HG03442 (cell line): ENCODE measurements around the gene NOS1AP.
"Not testable (repeated sequence)": the region's sequence is repeated elsewhere in the genome, so short reads cannot be mapped to it uniquely, and the experiment has no call there.

Experiments
- ATAC-seq: cut with Tn5 transposase; IDR thresholded peaks from one replicate; pipeline ENCODE4 v1.9.1; 2021; ENCODE audit warnings: mild to moderate bottlenecking, moderate library complexity; ENCODE audit not compliant: unreplicated experiment

NOS1AP gene

DNA sequence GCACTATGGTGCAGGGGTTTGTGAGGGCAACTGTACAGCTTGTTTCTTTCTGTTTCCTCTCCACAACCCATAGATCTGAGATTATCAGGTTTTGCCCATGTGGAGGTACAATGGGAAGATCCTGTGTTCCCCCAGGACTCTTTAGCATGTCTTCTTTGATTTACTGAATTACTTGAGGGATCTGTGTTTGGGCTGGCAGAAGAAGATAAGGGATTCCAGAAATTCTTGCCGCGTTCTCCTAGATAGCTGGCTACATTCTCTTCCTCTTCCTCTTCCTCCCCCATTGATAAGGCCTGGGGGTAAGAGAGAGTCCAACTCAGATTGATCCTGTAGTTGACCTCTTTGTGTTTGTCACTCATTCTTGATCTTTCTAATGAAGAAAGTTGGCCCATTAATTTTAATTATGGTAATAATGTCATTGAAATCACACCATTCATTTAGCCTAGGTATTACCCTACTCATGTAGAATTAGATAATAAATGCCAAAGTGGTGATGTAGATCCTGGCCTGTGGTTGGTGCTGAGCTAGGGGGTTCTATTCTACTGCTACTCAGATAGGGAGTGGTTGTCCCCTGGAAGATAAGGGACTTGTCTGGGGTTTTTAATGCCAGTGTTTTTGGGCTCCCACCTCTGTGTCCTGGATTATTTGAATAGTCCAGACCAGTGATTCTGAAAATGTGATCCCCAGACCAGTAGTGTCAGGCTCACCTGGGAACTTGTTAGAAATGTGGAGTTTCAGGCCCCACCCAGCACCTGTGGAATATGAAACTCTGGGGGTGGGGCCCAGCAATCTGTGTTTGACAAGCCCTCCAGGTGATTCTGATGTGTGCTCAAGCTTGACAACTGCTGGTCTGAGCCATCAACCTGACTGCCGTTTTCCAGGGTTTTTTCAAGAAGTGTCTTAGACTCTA, 122.2 kb downstream of the NOS1AP start:
- ATAC-seq, result no peak

DNA sequence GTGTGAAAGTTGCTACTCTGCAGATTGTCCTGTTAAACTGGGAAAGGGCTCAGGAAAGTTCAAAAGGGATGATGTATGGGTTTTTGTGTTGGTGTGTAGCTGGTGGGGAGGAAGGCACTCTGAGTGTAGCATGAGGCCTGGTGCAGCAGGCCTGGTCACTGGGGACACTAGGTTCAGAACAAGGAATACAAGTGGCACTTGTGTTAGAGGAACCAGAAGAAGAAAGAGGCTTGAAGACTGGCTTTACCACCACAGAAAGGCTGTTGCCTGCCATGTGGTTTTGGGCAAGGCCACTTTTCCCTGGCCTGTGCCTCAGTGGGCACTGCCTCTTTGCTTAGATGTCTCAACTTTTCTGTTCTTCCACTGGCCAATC, 122.8 kb downstream of the NOS1AP start:
- ATAC-seq, result no peak

DNA sequence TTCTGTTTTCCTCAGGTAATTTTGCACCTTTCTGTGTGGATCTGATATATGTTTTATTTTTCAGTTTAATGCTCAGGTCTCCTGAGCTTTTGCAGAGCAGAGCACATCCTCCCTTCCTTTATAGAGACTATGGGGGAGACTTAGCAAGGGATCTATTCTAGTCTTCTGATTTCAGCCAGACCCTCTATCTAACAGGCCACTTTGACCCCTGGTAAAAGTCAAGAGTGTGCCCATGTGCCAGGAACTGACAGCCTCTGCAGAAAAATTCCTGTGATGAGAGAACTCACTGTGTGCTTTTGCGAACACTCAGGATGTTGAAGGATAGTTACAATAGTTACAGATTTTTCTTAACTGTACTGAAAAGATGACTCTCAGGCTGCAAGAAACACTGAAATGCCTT, 123.3 kb downstream of the NOS1AP start:
- no peak for ATAC-seq

DNA sequence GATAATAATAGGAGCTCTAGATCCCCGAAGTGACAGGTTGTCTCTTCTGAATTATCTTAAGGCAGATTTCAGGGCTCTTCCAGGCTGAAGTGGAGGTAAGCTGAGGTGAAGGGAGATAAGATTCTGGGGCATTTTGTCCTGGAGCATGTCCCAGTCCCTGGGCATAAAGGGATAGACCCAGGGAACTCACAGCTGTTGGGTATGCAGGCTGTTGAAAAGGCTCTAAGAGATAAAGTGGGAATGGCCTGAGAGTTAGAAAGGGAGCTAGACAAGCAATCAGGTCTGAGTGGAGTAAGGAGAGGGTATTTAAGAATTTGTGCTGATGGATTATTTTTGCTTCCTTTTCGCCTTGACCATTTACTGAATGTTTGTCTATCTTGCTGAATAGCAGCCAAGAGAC, 123.7 kb downstream of the NOS1AP start:
- no peak for ATAC-seq

DNA sequence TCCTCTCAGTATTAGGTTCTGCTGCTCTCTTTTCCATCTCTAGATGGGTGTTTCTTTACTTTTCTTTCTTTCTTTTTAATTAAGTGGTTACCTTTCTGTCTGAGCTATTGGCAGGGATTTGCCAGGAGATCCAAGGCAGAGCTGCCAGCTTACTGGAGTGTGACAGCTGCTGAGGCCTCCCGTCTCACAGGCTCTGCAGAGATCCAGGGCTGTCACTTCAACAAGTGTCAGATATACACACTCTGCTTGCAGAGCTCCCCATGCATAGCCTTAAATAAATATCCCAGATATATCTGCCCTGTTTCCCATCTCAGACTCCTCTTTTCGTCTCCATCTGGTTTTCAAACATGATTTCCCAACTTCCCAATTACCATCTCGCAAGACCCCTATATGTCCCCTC, 124.3 kb downstream of the NOS1AP start:
- ATAC-seq, result no peak

DNA sequence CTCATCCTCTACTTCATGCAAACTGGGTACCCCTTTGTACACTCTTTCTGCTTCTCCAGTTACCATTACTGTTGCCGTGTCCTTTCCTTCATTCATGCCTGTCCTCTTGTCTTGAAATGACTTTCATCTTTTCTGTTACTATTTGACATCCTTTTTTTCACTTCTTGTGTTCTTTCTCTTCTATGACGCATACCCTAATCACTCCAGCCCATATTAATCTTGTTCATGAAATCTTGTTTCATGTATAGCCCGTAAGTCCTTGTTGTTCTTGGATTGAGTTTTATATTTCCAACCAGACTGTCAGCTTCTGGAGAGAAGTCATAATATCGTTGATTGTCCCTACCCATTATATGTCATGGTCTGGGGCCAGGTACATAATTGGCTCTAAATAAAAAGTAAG, 126.1 kb downstream of the NOS1AP start:
- ATAC-seq, result no peak

DNA sequence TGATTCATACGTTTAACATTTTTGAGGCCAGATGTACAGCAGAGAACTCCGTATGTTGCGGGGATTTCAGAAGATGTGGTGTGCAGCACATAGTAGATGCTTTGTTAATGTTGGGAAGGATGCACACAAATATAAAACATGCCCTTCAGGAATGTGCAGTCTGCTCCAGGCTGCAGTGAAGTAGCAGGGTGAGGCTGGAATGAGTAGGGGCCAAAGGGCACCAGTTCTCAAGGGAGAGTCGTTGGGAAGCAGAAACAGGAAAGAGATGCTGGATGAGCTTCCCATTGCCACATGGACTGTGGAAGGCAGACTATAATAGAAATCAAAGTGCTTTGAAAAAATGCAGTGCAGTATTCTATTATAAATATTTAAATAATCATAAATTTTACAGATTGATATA, 126.9 kb downstream of the NOS1AP start:
- no peak for ATAC-seq

DNA sequence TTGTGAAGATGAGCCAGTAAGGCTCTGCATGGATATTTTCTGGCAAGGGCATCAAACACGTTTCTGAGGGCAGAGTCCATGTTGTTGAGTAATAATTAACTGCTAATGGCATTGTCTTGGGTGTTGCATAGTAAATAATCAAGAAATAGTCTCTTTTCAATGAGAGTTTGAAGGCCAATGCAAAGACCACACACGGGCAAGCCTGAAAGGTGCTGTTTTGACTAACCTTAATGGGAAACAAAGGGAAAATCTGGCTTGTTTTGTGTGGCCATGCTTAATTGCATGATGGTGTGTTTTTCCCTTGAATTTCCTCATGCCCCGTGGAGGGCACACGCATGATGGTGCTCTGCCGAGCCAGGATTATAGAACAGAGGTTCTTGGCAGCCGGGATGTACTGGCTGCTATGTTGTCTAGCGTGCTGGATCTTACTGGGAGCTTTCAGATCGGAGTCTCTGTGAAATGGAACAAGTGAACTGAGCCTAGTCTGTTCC, 127.6 kb downstream of the NOS1AP start:
- no peak for ATAC-seq

DNA sequence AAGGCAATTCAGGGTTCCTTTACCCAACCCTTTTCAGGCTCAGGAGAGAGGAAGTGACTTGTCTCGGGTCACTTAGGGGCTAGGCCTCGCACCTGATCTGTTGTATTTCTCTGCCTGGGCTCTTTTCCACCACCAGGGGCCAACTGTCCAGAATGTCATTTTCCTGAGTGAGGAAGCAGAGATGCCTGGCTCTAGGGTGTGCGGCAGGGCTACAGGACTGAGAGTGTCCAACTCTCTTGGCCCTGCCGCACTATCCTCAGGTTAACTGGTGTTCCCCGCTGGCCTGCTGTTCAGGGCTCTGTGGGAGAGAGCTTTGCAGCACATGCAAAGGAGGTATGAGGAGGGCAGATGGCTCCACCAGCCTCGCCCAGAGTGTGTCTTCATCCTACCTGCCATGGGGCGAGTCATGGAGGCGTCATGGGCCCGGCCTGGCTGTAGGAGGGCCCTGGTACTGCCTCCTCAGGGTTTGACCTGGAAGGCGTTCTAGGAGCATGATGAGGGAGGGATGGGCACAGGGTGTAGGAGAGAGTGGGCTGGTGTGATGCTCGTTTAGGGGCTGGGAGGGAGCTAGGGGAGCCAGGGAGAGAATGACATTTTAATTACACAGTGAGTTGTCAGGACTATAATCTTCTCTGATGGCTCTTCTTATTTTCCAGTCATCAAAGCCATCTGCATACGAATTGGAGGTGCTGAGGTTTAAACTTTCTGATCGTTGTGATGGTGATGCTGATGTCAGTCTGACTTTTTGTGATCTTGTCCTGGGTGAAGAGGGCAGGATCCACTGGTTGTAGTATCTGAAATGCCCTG, 128.3 kb downstream of the NOS1AP start:
- ATAC-seq, result no peak

DNA sequence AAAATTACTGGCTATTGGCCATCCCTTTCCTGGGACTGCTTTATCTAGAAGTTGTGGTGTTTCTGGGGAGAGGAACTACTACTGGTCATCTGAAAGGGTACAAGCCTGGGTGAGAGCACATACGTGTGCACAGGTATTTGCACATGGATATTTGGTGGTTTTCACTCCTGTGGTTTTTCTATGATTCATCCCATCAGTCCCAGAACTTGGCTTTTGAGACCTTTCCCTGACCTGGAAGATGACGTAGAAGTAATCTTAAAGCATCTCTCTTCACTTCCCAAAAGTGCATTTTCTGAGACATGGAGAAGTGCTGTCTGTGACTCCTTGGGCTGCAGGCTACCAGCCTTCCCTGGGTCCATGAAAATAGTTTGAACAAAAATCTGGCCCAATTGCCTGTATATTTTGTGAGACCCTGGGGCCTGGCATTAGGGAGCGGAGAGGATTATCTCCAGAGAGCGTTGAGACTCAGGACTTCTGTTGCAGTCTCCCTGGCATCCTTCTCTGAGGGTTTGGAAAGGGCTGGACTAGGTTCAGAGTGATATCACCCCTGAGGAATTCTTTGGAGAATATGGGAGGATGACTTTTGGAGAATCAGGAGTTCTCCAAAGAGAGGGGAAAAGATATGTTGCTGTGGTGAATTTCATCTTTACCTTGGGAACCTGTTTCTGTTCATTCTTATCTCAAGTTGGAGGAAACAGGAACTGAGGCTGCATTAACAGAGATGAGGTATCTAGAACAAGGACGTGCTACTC, 130.8 kb downstream of the NOS1AP start:
- no peak for ATAC-seq

DNA sequence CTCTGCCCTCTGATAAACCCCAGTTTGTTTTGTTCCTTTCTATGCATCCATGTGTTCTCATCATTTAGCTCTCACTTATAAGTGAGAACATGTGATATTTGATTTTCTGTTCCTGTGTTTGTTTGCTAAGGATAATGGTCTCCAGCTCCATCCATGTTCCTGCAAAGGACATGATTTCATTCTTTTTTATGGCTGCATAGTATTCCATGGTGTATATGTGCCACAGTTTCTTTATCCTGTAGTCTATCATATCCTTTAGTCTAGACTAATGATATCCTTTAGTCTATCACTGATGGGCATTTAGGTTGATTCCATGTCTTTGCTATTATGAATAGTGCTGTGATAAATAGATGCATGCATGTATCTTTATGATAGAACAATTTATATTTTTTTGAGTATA, 131.6 kb downstream of the NOS1AP start:
- ATAC-seq, result not testable (repeated sequence)

DNA sequence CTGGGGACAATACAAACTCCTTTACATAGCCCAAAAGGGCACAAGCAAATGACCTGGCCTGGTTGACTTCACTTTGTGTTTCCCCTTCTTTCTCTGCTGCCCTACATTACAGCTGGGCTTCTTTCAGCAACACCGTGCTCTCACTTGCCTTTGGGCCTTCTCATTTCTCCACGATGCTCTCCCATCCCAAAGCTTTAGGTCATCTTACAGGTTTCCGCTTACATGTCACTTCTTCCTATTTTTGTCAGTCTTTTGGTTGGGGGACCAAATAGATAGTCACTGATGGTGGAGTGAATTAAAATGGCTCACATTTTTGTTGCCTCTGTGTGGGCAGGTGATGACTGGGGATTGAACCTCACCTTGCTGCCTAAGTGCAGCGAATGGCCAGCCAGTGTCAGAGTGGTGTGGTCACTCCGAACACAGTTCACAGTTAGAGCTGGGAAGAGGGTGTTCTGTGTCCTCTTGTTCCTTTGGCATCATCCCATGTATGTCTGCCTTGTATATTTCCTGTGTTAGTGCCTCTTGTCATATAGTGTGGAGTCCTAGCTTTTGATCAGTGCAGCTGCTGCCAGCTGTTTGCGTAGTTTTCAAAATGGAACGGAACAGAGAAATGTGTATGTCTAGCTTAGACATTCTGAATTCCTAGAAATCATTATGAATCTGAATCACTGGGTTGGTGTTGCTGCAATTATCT, 134.8 kb downstream of the NOS1AP start:
- no peak for ATAC-seq

DNA sequence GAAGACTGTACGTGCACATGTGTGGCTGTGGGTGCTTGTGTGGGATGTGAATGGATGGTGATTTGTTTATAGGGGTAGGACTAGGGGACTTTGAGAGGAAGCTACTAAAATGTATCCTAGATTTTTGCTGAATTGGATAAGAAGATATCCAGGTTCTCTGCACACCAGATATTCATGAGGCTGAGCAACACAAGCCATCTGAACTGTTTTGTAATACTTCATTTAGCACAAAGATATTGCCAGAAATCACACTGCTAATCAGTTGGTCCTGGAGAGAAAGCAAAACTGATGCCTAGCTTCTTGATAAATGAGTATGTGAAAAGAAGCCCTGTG, 135.3 kb downstream of the NOS1AP start:
- no peak for ATAC-seq

DNA sequence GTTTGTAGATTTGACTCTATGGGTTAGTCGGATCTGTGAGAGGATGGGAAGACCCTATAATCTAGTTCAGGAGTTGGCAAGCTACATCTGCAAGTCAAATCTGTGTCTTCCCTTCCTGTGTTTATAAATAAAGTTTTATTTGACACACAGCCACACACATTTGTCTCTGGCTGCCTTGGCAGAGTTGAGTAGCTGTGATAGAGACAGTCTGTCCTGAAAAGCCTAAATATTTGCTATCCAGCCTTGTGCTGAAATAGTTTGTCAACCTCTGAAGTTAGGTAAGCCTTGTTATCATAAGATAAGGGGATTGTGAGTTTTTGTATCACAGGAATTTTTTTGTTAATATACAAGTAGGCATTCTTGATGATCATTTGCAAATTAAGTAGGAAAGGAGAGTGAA, 136.8 kb downstream of the NOS1AP start:
- no peak for ATAC-seq

DNA sequence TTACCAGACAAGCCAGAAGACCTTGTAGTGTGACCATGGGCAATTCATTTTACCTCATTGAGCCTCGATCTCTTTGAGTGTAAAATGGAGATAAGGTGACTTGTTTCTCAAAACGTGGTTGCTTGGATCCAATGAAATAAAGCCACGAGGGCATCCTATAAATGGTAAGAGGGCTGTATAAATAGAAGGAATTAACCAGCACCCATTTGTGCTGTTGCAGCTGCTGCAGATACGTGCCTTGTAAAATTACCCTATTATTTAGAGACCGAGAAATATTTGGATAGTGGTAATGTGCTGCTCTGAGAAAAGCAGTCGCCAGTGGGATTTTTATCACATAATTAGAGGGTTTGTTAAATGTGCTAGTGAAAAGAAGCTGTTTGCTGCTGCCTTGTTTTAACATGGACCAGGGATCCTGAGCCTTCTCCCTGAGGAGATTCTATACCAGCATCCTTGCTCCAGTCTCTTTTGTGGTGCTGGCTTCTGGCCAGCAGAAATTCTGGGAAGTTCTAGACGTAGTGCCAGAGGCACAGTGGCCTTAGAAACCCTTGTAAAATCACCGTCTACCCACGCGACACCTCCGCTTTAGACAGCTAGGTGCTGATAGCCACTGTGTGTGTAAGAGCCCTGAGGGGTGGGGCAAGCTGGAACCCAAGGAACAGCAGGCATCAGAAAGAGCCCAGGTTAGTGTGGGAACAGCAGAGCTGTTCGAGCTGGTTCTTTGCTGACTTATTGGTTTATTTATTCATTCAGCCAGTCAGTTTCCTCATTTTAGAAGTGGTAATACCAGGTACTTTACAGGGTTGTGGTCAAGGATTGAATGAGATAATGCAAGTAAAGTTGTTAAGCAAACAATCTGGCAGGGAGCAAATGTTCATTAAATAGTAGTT, 137.5 kb downstream of the NOS1AP start:
- ATAC-seq, result no peak

DNA sequence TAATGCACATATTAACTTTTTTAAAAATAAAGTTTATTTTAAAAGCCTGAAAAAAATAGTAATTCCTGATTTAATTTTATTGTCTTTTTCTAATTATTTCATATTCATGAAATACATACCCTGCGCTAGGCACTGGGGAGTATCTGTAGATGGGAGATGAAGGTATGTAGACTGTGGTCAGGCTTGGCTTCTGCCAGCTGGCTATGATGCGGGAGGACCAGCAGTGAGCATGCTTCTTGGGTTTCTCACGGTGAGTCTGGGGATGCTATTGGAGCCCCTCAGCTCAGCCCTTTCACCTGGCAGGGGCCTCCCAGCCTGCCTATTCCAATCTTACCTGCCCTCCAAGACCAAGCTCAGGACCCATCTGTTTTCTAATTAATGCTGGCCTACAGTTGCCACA, 138.4 kb downstream of the NOS1AP start:
- no peak for ATAC-seq

DNA sequence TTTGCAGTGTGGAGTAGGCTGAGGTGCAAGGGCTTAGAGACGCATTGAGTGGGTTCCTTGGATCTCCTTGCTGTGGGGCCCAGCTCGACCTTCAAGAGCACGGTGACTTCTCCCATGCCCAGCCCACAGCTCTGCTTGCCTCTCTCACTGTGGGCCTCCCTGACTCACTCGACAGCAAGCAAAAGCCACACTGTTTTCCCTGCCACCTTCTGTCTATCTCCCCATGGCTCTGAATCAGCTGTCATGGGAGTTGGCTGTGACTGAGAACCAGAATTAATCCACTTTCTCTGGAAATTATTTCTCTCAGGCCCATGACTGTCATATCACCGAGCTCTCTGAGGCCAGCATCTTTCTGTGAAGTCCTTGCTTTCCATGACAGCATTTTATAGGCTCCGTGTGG, 140.7 kb downstream of the NOS1AP start:
- ATAC-seq, result no peak

DNA sequence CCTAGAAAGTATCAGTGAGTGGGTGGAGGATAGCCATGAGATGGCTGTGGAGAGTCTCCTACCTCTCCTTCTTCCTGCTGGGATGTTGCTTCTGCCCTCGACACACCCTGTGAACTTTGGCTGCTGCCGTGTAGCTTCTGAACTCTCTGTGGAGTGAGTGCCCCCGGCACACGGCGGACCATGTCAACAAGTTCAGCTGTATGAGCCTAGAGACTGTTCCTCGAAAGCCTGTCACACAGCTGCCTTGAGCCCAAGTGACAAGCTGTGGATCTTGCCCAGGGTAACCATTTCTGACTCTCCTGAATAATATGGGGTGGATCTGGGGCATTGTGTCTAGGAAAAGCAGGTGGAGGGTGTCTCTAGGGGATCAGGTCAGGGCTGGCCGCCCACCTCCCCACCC, 143.2 kb downstream of the NOS1AP start:
- ATAC-seq, result no peak

DNA sequence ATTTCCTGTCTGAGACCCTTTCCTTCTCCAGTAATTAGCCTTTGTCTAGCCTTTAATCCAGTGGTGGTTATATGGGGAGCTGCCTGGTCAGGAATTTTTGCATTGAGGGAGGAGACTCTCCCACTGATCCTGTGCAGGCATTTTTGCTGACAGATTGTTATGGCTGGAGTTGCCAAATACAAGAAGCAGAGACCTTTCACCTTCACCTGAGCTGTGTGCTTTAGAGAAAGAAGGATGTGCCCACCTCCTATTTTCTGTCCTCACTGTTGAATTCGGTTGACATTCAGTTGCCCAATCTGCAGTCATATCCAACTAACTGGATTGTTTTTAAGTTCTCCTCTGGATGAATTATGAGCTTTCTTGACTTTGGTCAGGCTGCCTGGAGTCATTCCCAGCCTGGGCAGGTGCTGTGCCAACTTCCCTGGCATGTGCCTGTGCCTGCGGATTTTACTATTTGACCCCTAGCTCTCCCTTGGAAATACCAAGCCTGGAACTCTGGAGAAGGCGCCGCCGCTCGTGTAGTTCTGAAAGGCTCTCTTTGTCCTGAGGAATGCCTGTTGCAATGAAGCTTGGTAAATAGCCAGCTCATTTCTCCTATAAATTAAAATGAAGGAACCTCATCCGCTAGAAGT, 143.9 kb downstream of the NOS1AP start:
- no peak for ATAC-seq
